GM23248 (cell line): ENCODE results near the gene FPR3.
"Not testable (repeated sequence)": the region's sequence is repeated elsewhere in the genome, so short reads cannot be mapped to it uniquely, and the experiment has no call there.

ENCODE experiments used
- EZH2 ChIP-seq: fragments of 200-600 bp; sonication (generic); IDR thresholded peaks from 2 replicates; pipeline ENCODE4 v1.6.1; 2018; ENCODE audit warnings: antibody characterized with exemption, mild to moderate bottlenecking; ENCODE audit not compliant: insufficient read depth, poor library complexity, severe bottlenecking
- EZH2phosphoT487 ChIP-seq: fragments of 200-600 bp; sonication (generic); IDR thresholded peaks from 2 replicates; pipeline ENCODE4 v1.6.1; 2018; ENCODE audit warnings: antibody characterized with exemption, moderate library complexity, mild to moderate bottlenecking, low read depth; ENCODE audit not compliant: insufficient read depth

- not testable (repeated sequence) for TF ChIP-seq EZH2, EZH2phosphoT487
Measured at GRCh38 chr19:51804789-51805188, 9.8 kb downstream of the FPR3 start.
